H1 (cell line): ENCODE results near the gene INHBC. TPM values are rescaled to one million over a fixed set of nuclear protein-coding genes. Genes with fewer than 3 reads are reported as not detected.

Experiments used
- CTCF ChIA-PET: fragments of 300-600 bp; sonication (Branson Sonifier 250); formaldehyde crosslinking; loops from one replicate; lab custom pipeline; 2021; ENCODE audit not compliant: partially characterized antibody; lab: Charles Lee
- POLR2A ChIA-PET: fragments of 300-600 bp; sonication (Branson Sonifier 250); formaldehyde crosslinking; loops from one replicate; lab custom pipeline; 2021; ENCODE audit warnings: inconsistent platforms; ENCODE audit not compliant: partially characterized antibody; lab: Charles Lee
- DNase-seq, 2 experiments: peaks; one replicate each; pipeline versions ENCODE4 v3.0.0 to v3.0.0-alpha.2; 2010 to 2022; ENCODE audit warnings: low spot score in 2 of 2, low read depth in 1 of 2, mixed read lengths in 1 of 2
- FAIRE-seq: peaks from 2 replicates; lab custom pipeline; 2011; peaks lifted over from hg19 to GRCh38; lab: Jason Lieb, UNC
- H2AFZ ChIP-seq: 2 replicates; pipeline ENCODE4 v1.8.1; 2012; ENCODE audit warnings: low read length, inconsistent platforms
- H2AK5ac ChIP-seq: 2 replicates; pipeline ENCODE4 v1.6.1; 2013; ENCODE audit warnings: low read depth, low read length
- H2BK120ac ChIP-seq: replicated peaks from 2 replicates; pipeline ENCODE3; 2013; ENCODE audit warnings: low read depth, low read length, inconsistent platforms
- H2BK12ac ChIP-seq: 2 replicates; pipeline ENCODE4 v1.6.1; 2013; ENCODE audit warnings: low read depth, low read length
- H2BK15ac ChIP-seq: 2 replicates; pipeline ENCODE4 v1.6.1; 2013; ENCODE audit warnings: low read length
- H2BK20ac ChIP-seq: 2 replicates; pipeline ENCODE4 v1.6.1; 2013; ENCODE audit warnings: low read length
- H2BK5ac ChIP-seq: 2 replicates; pipeline ENCODE4 v1.6.1; 2013; ENCODE audit warnings: low read depth, low read length
- H3K14ac ChIP-seq: 2 replicates; pipeline ENCODE4 v1.6.1; 2013; ENCODE audit warnings: inconsistent platforms; ENCODE audit not compliant: insufficient read length
- H3K18ac ChIP-seq: 2 replicates; pipeline ENCODE4 v1.6.1; 2013; ENCODE audit warnings: low read length; ENCODE audit errors: extremely low read depth
- H3K23ac ChIP-seq: 2 replicates; pipeline ENCODE4 v1.6.1; 2013; ENCODE audit warnings: inconsistent platforms; ENCODE audit not compliant: insufficient read length
- H3K23me2 ChIP-seq: 2 replicates; pipeline ENCODE4 v1.6.1; 2013; ENCODE audit warnings: low read depth, low read length
- H3K27ac ChIP-seq: 2 replicates; pipeline ENCODE4 v1.6.1; 2011; ENCODE audit warnings: low read depth, low read length, inconsistent platforms
- H3K27me3 ChIP-seq, 4 experiments: replicated peaks in 1 of 4; 1 replicate in 1 of 4; 2 replicates in 3 of 4; pipeline versions ENCODE4 v1.6.1 to v1.8.1; 2011 to 2013; ENCODE audit warnings: low read length in 3 of 4, mild to moderate bottlenecking in 3 of 4, inconsistent platforms in 2 of 4, mixed read lengths in 2 of 4, moderate library complexity in 1 of 4; ENCODE audit not compliant: control insufficient read depth in 3 of 4, insufficient read depth in 3 of 4; ENCODE audit errors: extremely low read depth in 1 of 4
- H3K36me3 ChIP-seq, 4 experiments: 2 replicates each; pipeline versions ENCODE4 v1.6.1 to v1.8.1; 2011 to 2013; ENCODE audit warnings: mild to moderate bottlenecking in 4 of 4, low read length in 3 of 4, moderate library complexity in 2 of 4, control low read depth in 1 of 4, inconsistent platforms in 1 of 4; ENCODE audit not compliant: insufficient read depth in 4 of 4, control insufficient read depth in 2 of 4
- H3K4ac ChIP-seq: replicated peaks from 2 replicates; pipeline ENCODE3; 2013; ENCODE audit warnings: low read length, low read depth, mixed read lengths, inconsistent platforms; ENCODE audit not compliant: insufficient read length
- H3K4me1 ChIP-seq, 4 experiments: replicated peaks in 1 of 4; 1 replicate in 1 of 4; 2 replicates in 3 of 4; pipeline versions ENCODE4 v1.6.1 to v1.8.1; 2011 to 2013; ENCODE audit warnings: low read length in 3 of 4, inconsistent platforms in 2 of 4, mixed read lengths in 1 of 4; ENCODE audit not compliant: insufficient read depth in 4 of 4, control insufficient read depth in 3 of 4
- H3K4me2 ChIP-seq, 2 experiments: 2 replicates each; pipeline versions ENCODE4 v1.6.1 to v1.8.1; 2011 to 2013; ENCODE audit warnings: low read depth in 2 of 2, low read length in 2 of 2, control low read depth in 1 of 2, inconsistent platforms in 1 of 2, mild to moderate bottlenecking in 1 of 2; ENCODE audit not compliant: insufficient read depth in 1 of 2
- H3K4me3 ChIP-seq, 4 experiments: fragments of 200-600, 300-600 bp in 1 of 4; sonication (generic), shearing (Covaris generic), sonication (Bioruptor Twin) in 1 of 4; 2 replicates each; pipeline versions ENCODE4 v1.5.1 to v1.8.1; 2011 to 2016; ENCODE audit warnings: low read length in 4 of 4, low read depth in 3 of 4, control low read depth in 2 of 4, inconsistent platforms in 2 of 4, mild to moderate bottlenecking in 2 of 4, mixed read lengths in 1 of 4, moderate library complexity in 1 of 4; ENCODE audit not compliant: insufficient read depth in 2 of 4; ENCODE audit errors: extremely low read depth in 1 of 4
- H3K56ac ChIP-seq: replicated peaks from 2 replicates; pipeline ENCODE3; 2013; ENCODE audit warnings: low read depth, mild to moderate bottlenecking, mixed read lengths, low read length, inconsistent platforms; ENCODE audit not compliant: insufficient read length
- H3K79me1 ChIP-seq: 2 replicates; pipeline ENCODE4 v1.6.1; 2013; ENCODE audit warnings: low read depth, low read length, control low read depth
- H3K79me2 ChIP-seq, 2 experiments: 2 replicates each; pipeline versions ENCODE4 v1.6.1 to v1.8.1; 2012 to 2013; ENCODE audit warnings: low read length in 2 of 2, mild to moderate bottlenecking in 2 of 2, inconsistent platforms in 1 of 2; ENCODE audit not compliant: insufficient read depth in 2 of 2, control insufficient read depth in 1 of 2
- H3K9ac ChIP-seq, 4 experiments: replicated peaks in 1 of 4; 1 replicate in 1 of 4; 2 replicates in 3 of 4; pipeline versions ENCODE4 v1.6.1 to v1.8.1; 2011 to 2013; ENCODE audit warnings: low read depth in 3 of 4, low read length in 3 of 4, control low read depth in 2 of 4, mild to moderate bottlenecking in 2 of 4, moderate library complexity in 2 of 4, inconsistent platforms in 1 of 4; ENCODE audit errors: extremely low read depth in 1 of 4
- H3K9me3 ChIP-seq, 2 experiments: 2 replicates each; pipeline versions ENCODE4 v1.6.1 to v1.8.1; 2012 to 2013; ENCODE audit warnings: mild to moderate bottlenecking in 2 of 2, moderate library complexity in 2 of 2, control low read depth in 1 of 2, inconsistent platforms in 1 of 2, low read depth in 1 of 2, low read length in 1 of 2, mixed read lengths in 1 of 2; ENCODE audit not compliant: insufficient read depth in 2 of 2
- H4K20me1 ChIP-seq, 2 experiments: replicated peaks in 1 of 2; 2 replicates each; pipeline versions ENCODE3 to v1.8.1; 2011 to 2013; ENCODE audit warnings: inconsistent platforms in 2 of 2, low read length in 2 of 2, mild to moderate bottlenecking in 1 of 2; ENCODE audit not compliant: insufficient read depth in 2 of 2, control insufficient read depth in 1 of 2
- H4K5ac ChIP-seq: 2 replicates; pipeline ENCODE4 v1.6.1; 2013; ENCODE audit warnings: low read length, low read depth, mixed read lengths, inconsistent platforms; ENCODE audit not compliant: insufficient read length
- H4K8ac ChIP-seq: 2 replicates; pipeline ENCODE4 v1.8.0; 2013; ENCODE audit warnings: mild to moderate bottlenecking, moderate library complexity, low read length, inconsistent platforms; ENCODE audit not compliant: insufficient read depth; ENCODE audit errors: extremely low read depth
- H4K91ac ChIP-seq: replicated peaks from 2 replicates; pipeline ENCODE3; 2013; ENCODE audit warnings: low read length, mixed read lengths, inconsistent platforms; ENCODE audit not compliant: insufficient read length
- HDAC2 ChIP-seq, 2 experiments: fragments of 300-600 bp in 1 of 2; sonication (generic) in 1 of 2; IDR thresholded peaks; 2 replicates each; pipeline ENCODE4 v1.6.1; 2011 to 2012; ENCODE audit warnings: low read depth in 2 of 2, low read length in 2 of 2, mild to moderate bottlenecking in 2 of 2, moderate library complexity in 2 of 2, borderline replicate concordance in 1 of 2, inconsistent platforms in 1 of 2
- POU5F1 ChIP-seq: IDR thresholded peaks from 2 replicates; pipeline ENCODE4 v1.6.1; 2011; ENCODE audit warnings: low read depth, mild to moderate bottlenecking, low read length, moderate library complexity
- WGBS, 2 experiments: shearing (Covaris generic) in 1 of 2; methylation state at CpG; one replicate each; pipeline versions ENCODE4 v1.1.6 to v1.1.7; 2013 to 2015; ENCODE audit warnings: low lambda C conversion rate in 2 of 2, mixed read lengths in 2 of 2, inconsistent platforms in 1 of 2, low coverage in 1 of 2, missing lambda C conversion rate in 1 of 2; ENCODE audit not compliant: insufficient replicate concordance in 2 of 2, insufficient coverage in 1 of 2, insufficient read length in 1 of 2; ENCODE audit errors: extremely low coverage in 1 of 2, missing lambda C conversion rate in 1 of 2; 5-methylcytosine and 5-hydroxymethylcytosine counted together
- polyA plus RNA-seq, 7 experiments: library from polyadenylated mRNA; depleted of rRNA in 3 of 7; stranded (reverse) in 5 of 7; unstranded in 2 of 7; fragments of >200 nt in 5 of 7; fragments of 200-250 nt in 2 of 7; gene quantifications; 1 replicate in 5 of 7; 2 replicates in 1 of 7; 4 replicates in 1 of 7; pipeline versions ENCODE4 v1.2.1 to v1.2.3, GENCODE V29; 2011 to 2013; ENCODE audit warnings: missing spikeins in 2 of 7, mixed read lengths in 2 of 7
- total RNA-seq: library from RNA; stranded (reverse); fragmentation: NEBNext Ultra II Directional; extraction: Animal tissue kit (Norgen Biotek cat#: 25700); gene quantifications from 2 replicates; pipeline ENCODE4 v1.2.1, GENCODE V29; 2021

INHBC gene
- total and polyA plus RNA-seq, 2 of the 8 experiments (the other 6 are each of a cell fraction or from before 2014, with no cell fraction given): 0.15 TPM; not detected in 1

GRCh38 chr12:57415088-57415487 lies 19.5 kb upstream of the INHBC start:
- Histone ChIP-seq H3K27me3 (no peaks in the 10 kb centered on the region), H3K56ac (no peak overlapping the region), H4K20me1 (peaks cover 0 to 3% of the 10 kb centered on the region in 2 experiments), H3K18ac (no peak overlapping the region), H2BK20ac (no peak overlapping the region), H2BK15ac (no peak overlapping the region), H4K5ac (no peak overlapping the region), H3K23ac (no peak overlapping the region), H2BK120ac (no peak overlapping the region), H3K79me1 (peaks cover 2% of the 10 kb centered on the region; the same call in 1 of the 2 replicates), H2BK12ac (no peak overlapping the region), H4K91ac (no peak overlapping the region), H2AFZ (no peak overlapping the region), H3K4me3 (no peak overlapping the region), H4K8ac (no peak overlapping the region), H3K36me3 (no peaks in the 10 kb centered on the region), H3K23me2 (no peaks in the 10 kb centered on the region), H3K14ac (no peak overlapping the region), H2BK5ac (no peak overlapping the region), H3K27ac (no peak overlapping the region), H2AK5ac (no peak overlapping the region), H3K4me2 (no peak overlapping the region), H3K4me1 (no peaks in the 10 kb centered on the region; a peak in 1 of 7 replicates), H3K9ac (no peak overlapping the region), H3K79me2 (peaks cover 0 to 8% of the 10 kb centered on the region in 2 experiments; a peak in 1 of 4 replicates), H3K9me3 (no peaks in the 10 kb centered on the region), H3K4ac (no peak overlapping the region)
- DNase-seq (no peak), FAIRE-seq (no peak)
- CTCF ChIA-PET: interaction anchor here (0.8 to 1.2 kb wide), 4 partner anchors 22 to 168 kb away, joined by 3 to 4 read pairs (median 4); no protein-coding TSS in a partner anchor
- WGBS, 2 experiments: 61% methylated on average over 2 of the region's 2 CpGs; no CpG with 5 or more reads in 1 of the 2 experiments
- POLR2A ChIA-PET: interaction anchor here (0.7 to 1.7 kb wide), 7 partner anchors 10 to 121 kb away, joined by 3 to 6 read pairs (median 5); partner anchors contain the start of gene INHBE
- TF ChIP-seq POU5F1 (no peak), HDAC2 (IDR thresholded peaks at IDR 0.05; ENCODE audit: borderline replicate concordance in 1 of 2, low read depth in 2 of 2, low read length in 2 of 2) (no peak)
